ENCODE measurements around the gene IL17REL.

DNA sequence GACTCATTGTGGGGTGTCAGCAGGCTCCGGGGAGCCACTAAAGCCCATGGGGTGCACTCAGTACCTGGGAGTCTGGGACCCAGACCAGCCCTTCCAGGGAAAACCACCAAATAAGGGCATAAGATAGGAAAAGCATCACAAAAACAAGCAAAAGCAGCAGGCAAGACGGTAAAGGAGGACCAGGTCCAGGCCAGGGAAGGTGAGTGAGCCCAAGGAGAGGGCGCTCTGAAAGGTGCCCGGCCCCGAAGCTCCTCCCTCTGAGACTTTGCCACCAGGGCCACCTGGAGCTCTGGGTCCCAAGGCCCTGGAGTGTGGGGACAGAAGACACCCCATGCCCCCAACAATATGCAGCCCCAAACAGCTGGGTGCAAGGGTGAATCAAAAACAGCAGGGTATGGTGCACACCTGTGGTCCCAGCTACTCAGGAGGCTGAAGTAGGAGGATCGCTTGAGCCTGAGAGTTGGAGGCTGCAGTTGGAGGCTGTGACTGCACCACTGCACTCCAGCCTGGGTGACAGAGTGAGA is 5.2 kb upstream of the IL17REL start:
- TF ChIP-seq, protein P1, sequence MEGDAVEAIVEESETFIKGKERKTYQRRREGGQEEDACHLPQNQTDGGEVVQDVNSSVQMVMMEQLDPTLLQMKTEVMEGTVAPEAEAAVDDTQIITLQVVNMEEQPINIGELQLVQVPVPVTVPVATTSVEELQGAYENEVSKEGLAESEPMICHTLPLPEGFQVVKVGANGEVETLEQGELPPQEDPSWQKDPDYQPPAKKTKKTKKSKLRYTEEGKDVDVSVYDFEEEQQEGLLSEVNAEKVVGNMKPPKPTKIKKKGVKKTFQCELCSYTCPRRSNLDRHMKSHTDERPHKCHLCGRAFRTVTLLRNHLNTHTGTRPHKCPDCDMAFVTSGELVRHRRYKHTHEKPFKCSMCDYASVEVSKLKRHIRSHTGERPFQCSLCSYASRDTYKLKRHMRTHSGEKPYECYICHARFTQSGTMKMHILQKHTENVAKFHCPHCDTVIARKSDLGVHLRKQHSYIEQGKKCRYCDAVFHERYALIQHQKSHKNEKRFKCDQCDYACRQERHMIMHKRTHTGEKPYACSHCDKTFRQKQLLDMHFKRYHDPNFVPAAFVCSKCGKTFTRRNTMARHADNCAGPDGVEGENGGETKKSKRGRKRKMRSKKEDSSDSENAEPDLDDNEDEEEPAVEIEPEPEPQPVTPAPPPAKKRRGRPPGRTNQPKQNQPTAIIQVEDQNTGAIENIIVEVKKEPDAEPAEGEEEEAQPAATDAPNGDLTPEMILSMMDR (IDR thresholded peaks at IDR 0.05; ENCODE audit: insufficient read depth, low read length), result no peak
- no peak for TF ChIP-seq REST (IDR thresholded peaks at IDR 0.05; ENCODE audit: insufficient replicate concordance, low read depth)

Data from HL-60 (cell line).